HG03571 (cell line): ENCODE results near the gene PLK3.
"Not testable (repeated sequence)": the region's sequence is repeated elsewhere in the genome, so short reads cannot be mapped to it uniquely, and the experiment has no call there.

Source experiments
- ATAC-seq: cut with Tn5 transposase; IDR thresholded peaks from one replicate; pipeline ENCODE4 v1.9.1; 2021; ENCODE audit not compliant: unreplicated experiment

The PLK3 gene

DNA sequence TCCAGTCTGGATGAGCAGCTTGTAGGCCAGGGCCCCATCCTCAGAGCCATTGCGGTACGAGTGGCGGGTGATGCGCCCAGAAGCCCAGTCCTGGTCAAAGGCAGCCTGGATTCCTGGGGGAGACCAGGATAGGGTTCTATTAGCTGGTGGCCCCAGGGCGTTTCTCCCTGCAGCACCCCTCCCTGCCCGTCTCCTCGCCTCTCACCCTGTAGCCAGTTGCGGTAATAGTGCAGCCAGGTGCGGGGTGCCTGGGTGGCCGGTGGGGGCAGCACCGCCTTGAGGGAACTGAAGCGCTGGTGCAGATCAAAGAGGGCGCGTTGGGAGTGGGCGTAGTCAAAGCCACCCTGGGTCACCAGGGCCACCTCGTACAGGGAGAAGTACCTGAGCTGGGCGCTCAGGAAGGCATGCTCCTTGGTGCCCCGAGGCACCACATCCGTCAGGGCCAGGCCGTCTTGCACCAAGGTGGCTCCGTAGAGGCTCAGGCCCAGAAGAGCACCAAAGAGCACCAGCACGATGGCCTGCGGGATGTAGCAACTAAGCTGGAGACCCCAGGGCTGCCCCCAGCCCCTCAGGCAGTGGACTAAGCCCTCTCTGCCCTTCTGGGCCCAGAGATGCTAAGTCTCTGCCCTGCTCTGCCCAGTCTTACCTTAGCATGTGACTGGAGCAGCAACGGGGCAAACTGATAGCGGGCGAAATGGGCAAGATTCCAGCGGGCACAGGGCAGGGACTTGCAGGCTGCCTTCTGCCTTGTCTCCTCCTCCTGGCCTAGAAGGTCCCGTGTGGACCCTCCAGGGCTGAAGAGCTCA lies 27.2 kb downstream of the PLK3 start:
- ATAC-seq, result no peak

DNA sequence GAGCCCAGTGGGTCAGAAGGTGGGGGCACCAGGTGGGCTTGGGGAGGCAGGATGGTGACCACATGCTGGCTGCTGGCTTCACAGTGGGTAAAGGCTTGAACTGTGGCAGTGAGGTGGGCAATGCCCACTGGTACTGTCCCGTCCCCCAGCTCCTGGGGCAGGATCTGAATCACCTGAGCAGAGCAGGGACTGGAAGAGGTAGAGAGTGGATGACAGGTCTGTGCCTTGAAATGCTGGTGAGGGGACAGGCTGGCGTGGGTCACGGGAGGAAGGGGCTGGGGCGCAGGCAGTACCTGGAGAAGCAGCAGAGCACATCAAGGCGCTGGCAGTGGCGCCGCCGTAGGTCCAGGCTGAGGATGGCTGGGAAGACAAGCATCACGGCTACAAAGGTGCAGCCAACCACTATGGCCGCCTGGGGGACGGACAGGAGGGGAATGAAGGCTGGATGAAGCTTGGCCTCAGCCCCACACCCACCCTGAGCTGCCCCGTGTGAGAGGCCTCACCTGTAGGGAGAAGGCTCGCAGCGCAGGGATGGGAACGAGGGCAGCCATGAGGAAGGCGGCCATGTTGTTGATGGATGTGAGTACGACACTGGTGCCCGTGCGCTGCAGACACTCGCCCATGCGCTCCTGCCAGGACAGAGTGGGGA lies 27.9 kb downstream of the PLK3 start:
- ATAC-seq, result no peak

DNA sequence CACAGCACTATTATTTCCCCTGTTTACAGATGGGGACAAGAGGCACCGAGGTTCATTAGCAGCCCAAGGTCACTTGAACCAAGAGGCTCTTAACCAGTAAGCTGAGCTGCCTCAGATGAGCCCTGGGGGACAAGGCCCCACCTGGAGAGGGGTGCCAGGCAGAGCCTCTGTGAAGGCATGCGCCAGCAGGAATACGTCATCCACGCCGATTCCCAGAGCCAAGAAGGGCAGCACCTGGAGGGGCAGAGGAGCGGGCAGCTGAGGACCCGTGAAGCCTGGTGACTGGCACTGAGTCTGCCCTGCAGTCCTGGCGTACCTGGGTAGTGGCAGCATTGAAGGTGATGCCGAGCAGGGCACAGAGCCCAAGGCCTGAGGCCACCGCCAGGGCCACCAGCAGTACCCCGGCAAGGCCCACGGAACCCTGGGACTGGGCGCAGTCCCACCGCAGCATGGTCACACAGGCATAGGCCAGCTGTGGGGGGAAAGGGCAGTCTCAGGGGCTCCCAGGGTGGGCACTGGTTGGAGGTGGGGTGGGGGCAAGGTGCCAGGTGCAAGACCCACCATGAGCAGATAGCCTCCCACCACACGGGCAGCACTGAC lies 28.8 kb downstream of the PLK3 start:
- ATAC-seq, result no peak

DNA sequence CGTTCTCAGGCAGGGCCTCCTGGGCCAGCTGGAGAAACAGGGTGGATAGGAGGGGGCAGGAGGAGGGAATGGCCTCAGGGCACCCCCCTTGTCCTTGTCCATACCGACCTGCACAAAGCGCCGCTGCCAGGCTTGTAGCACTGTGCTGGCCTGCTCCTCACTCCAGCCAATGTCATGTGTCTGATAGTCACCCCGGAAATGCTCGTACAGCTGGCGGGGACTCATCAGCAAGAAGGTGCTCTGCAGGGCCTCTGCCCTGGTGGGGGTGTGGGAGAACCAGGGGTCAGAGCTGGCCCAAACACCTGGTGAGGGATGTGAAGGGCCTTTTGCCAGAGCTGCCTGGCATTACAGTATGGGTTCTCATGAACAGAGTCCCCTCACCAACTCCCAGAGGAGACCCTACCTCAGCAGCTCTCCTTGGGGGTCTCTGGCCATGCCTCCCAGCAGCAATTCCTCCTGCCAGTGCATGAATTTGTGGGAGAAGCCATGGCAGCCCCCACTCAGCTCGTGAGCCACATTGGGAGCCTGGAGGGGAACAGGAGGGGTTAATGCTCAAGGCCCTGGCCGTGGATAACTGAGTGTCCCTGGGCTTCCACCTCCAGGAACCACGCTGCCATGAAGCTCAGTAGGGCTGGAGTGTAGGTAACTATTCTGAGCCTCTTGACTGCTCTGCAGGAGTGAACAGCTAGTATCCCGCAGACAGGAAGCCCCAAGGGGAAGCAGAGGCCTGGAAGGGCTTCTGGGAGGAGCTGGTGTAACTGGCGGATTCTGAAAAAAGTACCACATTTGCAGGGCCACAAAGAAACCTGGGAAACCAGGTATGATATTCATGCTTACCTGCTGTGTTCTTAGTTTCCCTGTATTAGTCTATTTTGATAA lies 29.6 kb downstream of the PLK3 start:
- ATAC-seq, result no peak

DNA sequence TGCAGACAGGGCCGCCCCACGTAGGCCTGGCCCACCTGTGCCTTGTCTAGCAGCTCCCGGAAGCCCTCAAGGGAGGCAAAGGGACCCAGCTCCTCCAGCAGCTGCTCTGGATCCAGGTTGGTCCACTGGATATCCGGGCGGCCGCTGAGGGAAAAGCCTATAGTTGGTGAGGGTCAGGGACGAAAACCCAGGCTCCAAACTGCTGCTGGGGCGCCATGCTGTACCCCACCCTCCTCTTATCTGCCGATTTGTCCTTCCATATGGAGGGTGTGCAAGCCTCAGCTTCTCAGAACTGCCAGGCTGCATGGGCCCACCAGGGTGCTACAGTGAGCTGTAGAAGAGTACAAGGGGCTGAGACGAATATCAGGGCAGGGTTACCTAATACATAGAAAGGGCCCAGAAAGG lies 30.7 kb downstream of the PLK3 start:
- no peak for ATAC-seq

DNA sequence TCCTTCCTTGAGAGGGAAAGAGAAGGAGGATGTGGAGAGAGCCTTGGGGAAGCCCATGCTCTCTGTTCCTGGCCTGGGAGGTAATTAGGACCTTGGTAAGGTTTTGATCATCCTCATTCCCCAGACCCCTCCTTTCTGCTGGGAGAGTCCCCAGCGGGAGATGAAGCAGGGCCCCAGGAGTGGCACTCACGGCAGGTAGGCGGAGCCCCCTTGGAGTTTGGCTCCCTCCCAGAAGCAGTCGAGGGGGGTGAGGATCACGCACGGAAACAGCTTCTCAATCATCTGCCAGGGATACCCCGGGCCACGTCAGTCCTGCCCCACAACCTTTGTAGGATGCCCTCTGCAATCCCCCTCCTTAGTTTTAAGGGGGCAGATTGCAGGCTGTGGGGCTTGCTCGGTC lies 31.3 kb downstream of the PLK3 start:
- no peak for ATAC-seq

DNA sequence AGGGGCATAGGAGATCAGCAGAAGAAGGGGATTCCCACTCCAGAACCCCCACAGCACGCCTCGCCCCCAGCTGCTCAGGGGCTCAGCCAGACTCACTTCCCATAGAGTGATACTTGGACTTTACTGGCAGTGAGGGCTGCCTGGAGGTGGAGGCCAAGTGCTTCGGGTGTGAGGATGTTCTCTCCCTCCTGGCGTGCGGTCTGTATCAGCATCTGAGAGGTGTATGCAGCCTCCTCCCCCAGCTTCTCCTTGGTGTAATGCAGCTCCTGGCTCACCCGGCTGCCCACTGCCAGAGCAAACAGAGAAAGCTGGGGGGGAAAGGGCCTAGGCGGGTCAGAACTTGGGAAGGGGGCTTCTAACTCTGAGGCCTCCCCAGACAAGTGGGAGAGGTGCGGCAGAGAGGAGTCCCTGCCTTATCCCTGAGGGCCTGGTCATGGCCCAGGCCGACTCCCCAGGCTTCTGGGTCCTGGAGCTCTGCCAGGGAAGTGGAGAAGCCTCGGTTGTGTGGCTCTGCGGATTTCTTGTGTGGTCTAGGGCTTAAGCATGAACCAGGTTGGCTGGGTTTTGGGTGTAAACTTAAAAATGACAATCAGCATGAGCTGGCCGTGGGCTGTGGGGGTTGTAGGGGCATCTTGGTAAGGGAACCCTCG lies 32.0 kb downstream of the PLK3 start:
- ATAC-seq, result no peak

DNA sequence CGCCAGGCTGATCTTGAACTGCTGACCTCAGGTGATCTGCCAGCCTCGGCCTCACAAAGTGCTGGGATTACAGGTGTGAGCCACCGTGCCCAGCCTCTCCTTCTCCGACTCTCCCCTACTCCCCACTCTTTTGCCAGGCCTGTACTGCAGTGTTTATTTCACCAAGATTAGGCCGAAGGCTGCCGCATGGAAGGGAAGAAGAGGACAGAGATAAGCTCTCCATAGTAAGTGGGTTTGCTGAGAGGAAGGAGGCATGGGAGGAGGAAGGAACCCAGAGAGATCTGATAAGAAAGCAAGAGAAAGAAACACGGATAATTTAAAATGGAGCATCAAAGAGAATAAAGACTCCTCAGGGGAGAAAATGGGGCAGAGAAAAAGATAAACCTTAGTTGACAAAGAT lies 34.2 kb downstream of the PLK3 start:
- no peak for ATAC-seq

DNA sequence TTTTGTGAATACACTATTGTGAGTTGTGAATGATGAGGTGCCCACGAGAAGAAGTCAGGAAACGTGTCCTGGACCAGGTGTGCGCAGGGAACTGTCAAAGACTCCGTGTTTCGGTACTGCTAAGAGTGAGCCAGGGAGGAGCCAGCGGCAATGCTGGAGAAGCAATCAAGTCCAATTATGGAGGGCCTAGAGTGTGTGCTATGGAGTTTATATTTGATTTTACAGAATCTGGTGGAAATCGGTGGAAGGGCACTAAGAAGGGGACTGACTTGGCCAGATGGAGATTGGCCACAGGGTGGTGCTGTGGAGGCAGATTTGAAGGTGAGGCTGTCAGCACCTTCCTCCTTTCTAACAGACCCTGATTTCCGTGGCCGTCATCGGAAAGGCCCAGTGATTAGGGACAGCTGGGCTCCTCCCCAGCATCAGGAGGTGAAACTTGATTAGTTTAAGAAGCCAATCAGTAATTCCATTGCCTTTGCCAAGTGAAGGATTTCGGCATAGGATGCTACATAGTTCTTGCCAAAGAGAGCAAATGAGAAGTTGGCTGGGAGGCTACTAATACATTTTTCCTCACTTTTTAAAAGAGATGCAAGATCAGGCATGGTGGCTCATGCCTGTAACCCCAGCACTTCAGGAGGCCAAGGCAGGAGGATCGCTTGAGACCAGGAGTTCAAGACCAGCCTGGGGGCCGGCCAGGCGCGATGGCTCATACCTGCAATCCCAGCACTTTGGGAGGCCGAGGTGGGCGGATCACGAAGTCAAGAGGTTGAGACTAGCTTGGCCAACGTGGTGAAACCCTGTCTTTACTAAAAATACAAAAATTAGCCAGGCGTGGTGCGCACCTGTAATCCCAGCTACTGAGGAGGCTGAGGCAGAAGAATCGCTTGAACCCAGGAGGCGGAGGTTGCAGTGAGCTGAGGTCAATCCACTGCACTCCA lies 35.8 kb downstream of the PLK3 start:
- ATAC-seq, result no peak

DNA sequence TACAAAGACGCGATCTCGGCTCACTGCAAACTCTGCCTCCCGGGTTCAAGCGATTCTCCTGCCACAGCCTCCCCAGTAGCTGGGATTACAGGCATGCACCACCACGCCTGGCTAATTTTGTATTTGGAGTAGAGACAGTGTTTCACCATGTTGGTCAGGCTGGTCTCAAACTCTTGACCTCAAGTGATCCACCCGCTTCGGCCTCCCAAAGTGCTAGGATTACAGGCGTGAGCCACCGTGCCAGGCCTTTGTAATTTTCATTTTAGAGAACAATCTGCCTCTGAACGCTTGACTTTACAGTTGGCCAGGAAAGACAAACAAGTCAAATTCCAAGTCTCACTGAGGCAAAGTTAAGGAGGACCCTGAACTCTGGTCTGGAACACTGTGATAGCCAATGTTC lies 38.1 kb downstream of the PLK3 start:
- ATAC-seq, result not testable (repeated sequence)

DNA sequence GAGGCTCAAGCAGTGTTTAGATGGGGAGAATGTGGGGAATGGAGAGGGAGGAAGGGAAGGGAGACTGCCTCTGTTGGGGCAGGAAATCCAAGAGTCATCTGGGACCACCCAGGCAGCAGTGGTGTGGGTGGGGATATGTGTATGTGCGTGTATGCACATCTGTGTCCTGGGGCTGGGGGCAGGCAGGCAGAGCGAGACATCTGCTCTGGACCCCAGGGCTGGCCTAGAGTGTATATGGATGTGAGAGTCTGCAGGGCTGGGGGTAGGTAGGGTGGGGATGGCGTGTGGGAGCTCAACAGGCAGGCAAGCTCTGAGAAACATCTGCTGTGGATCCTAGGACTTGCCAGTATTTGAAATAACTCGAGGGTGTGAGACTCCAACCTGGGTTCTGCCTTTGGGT lies 39.4 kb downstream of the PLK3 start:
- ATAC-seq, result no peak

DNA sequence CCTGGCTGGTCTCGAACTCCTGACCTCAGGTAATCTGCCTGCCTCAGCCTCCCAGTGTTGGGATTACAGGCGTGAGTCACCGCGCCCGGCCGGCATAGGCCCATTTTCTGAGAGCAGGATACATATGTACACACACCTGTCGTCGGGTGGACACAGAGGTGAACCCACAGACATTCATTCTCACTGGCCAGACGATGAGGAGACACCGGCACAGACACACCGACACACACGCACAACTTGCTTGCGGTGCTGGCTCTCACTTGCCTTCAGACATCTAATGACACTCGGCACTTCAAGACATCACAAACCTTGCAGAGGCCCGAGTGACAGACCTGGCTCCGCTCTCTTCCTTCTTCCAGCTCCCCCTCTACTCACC lies 42.3 kb downstream of the PLK3 start:
- ATAC-seq, result no peak

DNA sequence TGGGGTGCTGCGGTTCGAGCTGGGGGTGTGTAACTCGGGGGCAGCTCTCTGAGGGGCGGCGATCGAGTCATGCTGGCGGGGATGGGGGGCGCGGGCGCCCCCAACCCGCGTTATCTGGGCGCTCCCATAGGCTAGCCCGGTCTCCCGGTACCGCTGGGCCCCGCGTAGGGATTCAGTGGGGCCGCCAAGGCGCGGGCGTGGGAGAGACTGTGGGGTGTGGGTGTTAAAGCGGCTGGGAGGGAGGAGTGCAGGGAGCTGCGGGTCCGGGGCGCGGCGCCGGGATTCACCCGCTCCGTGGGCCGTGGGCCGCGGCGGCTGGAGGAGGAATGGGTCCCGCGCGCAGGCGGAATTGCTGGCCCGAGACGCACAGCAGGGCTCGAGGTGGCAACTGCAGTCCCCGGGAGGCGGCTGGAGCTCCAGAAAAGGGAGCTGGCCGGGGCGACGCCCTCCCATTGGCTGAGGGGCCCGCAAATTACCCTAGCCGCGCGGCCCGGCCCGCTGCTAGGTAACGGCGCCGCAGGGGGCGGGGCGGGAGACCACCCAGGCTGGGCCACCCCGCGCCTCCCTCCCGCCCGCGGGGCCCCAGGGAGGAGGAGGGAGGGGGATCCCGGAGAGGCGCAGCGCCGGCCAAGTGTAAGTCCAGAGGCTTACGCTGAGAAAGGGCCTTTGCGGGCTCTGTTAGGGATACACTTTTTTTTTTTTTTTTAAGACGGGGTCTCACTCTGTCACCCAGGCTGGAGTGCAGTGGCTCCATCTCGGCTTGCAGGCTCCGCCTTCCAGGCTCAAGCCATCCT lies 42.9 kb downstream of the PLK3 start, which contains the start of gene PTCH2:
Gene PTCH2 (minus strand): TSS at position 392 of the 794 bp plus-strand sequence. CDS start 321 bp downstream, at position 71.
- no peak for ATAC-seq

DNA sequence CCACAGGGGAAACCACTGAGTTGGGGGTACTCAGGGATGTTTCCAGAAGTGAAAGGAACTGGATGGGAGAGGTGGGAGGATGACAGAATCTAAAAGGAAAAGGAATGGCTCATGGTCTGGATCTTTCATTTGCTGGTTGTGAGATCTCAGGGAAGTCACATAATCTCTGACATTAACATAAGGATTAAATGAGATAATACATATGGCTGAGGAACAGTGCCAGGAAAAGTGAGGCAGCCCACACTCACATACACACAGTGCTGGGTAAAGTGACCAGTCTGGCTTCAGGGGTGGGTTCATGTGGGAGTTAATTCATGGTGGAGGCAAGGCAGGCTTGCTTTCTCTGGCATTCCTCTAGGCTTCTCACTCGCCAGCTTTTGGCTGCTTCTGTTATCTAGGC lies 46.8 kb downstream of the PLK3 start:
- ATAC-seq, result no peak

DNA sequence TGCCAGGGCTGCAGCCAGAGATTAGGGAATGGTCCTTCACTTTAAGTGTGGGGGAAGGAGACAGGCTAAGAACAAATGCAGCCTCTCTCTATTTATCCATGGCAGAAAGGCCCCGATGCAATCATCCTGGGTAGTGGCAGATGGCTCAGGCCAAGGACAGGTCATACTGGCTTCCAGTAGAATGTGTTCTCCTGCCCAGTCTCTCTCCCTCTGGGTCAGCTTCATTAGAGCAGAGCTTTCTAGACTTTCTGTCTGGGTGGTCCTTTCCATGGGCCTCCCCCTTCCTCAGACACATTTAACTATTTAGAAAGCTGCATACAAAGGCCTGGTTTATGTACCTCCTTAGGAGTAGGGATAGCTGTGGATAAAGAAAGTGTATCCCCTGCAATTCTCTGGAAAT lies 47.7 kb downstream of the PLK3 start:
- ATAC-seq, result no peak

DNA sequence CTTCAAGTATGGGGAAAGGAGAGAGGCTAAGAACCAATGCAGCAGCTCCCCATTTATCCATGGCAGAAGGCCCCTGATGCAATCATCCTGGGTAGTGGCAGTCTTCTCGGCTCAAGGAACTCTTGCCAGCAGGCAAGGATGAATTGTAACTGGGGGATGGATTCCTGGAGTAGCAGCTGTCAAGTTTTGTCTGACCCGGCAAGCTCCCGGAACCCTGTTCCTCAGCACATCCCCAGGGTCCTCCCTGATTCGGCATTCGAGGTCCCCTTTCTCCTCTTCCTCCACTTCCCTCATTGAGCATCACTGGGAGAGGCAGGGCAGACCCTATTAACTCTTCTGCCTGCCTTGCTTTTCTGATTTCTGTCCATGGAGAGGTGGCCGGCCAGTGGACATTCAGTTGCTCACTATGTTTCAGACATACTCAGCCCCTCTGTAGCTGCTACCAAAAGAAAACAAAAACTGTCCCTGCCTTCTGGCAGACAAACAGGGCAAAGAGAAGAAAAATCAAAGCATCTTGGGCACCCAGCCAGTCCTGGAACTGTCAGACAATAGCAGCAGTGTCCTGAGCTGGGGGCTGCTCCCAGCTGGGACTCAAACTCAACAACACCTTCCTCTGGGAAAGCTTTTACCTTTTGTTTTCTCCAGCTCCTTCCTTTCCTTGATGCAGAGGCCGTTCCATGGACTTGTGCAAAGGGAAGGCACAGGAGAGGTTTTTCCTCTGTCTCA lies 48.4 kb downstream of the PLK3 start:
- ATAC-seq, result no peak

DNA sequence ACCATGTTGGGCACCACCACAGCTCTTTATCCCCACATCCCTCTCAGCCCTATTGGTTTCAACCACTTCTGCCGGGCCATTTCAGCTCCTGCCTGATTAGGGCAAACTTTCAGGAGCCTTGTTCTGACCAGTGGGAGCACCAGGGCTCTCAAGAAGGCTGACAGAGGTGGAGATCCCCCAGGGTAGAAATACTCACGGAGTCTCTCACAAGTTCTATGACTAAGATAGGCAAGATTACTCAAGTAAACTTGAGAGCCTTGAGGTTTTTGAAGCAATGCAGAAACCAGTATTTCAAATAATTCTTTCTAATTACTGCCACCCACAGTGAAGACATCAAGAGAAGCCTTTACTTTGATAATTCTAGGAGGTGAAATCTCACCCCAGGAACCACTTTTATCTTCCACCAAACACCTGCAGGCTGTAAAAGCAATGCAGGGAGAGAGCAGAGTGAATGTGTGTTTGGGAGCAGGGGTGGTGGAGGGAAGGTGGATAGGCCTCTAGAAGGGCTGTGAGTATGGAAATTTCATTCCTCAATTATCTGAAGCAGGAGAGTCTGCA lies 49.5 kb downstream of the PLK3 start:
- no peak for ATAC-seq

DNA sequence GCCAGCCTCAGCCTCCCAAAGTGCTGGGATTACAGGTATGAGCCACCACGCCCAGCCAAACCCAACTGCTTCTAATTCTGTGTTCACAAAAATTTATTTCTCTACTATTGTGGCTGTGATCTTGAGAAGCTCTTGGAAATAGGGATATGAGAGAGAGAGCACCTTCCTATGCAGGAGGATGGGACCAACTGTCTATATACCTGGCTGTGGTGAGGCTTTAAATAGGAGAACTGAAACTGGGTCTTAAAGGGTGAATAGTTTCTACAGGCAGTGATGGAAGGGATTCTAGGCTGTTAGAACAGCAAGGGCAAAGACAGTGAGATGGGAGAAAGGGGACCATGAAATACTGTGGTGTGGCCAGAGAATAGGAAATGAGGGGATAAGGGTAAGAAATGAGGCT lies 51.1 kb downstream of the PLK3 start:
- ATAC-seq, result no peak
